IMR-90 (cell line): ENCODE data around the gene LYPD6. TPM values are rescaled to one million over a fixed set of nuclear protein-coding genes. Genes with fewer than 3 reads are reported as not detected.

Source experiments
- ATAC-seq: fragments of 200-7000 bp; cut with Tn5 transposase; 2 replicates; pipeline ENCODE4 v1.9.1; 2020; ENCODE audit warnings: low read depth, mild to moderate bottlenecking, moderate library complexity
- BruUV-seq: library from RNA; stranded (reverse); fragments of 400-500 nt; replicated peaks from 2 replicates; lab custom pipeline; 2021; lab: Mats Ljungman, UMichigan
- CTCF ChIA-PET: fragments of 300-600 bp; formaldehyde crosslinking; extraction: SDS; loops from one replicate; lab custom pipeline; 2021; ENCODE audit warnings: antibody characterized with exemption; lab: Yijun Ruan, JAX
- POLR2A ChIA-PET: fragments of 300-600 bp; sonication (Branson Sonifier 250); formaldehyde crosslinking; loops from one replicate; lab custom pipeline; 2022; ENCODE audit warnings: antibody characterized with exemption; ENCODE audit not compliant: unreplicated experiment; lab: Charles Lee
- DNase-seq: peaks from one replicate; pipeline ENCODE4 v3.0.0; 2013
- H2AFZ ChIP-seq: replicated peaks from 2 replicates; pipeline ENCODE3; 2013; ENCODE audit warnings: low read length, mild to moderate bottlenecking; ENCODE audit not compliant: poor library complexity
- H2AK5ac ChIP-seq: 2 replicates; pipeline ENCODE4 v1.6.1; 2013; ENCODE audit warnings: low read depth, low read length, inconsistent platforms
- H2AK9ac ChIP-seq: replicated peaks from 2 replicates; pipeline ENCODE3; 2013; ENCODE audit warnings: mild to moderate bottlenecking, low read depth, low read length, moderate library complexity; ENCODE audit not compliant: poor library complexity
- H2BK120ac ChIP-seq: 2 replicates; pipeline ENCODE4 v1.6.1; 2013; ENCODE audit warnings: low read depth, low read length, inconsistent platforms
- H2BK15ac ChIP-seq: 3 replicates; pipeline ENCODE4 v1.6.1; 2013; ENCODE audit warnings: low read depth, low read length, inconsistent platforms
- H2BK20ac ChIP-seq: 2 replicates; pipeline ENCODE4 v1.6.1; 2013; ENCODE audit warnings: low read depth, mild to moderate bottlenecking, inconsistent platforms, low read length, moderate library complexity
- H2BK5ac ChIP-seq: 2 replicates; pipeline ENCODE4 v1.6.1; 2013; ENCODE audit warnings: mild to moderate bottlenecking, low read depth, low read length, inconsistent platforms; ENCODE audit not compliant: poor library complexity, severe bottlenecking
- H3K14ac ChIP-seq: replicated peaks from 2 replicates; pipeline ENCODE4 v1.6.1; 2013; ENCODE audit warnings: low read depth, low read length, inconsistent platforms
- H3K18ac ChIP-seq: 2 replicates; pipeline ENCODE4 v1.6.1; 2013; ENCODE audit warnings: low read depth, low read length, control low read depth
- H3K23ac ChIP-seq: 2 replicates; pipeline ENCODE4 v1.6.1; 2013; ENCODE audit warnings: low read depth, low read length, inconsistent platforms
- H3K27ac ChIP-seq: 2 replicates; pipeline ENCODE4 v1.5.1; 2013; ENCODE audit warnings: mild to moderate bottlenecking, control low read depth, low read length; ENCODE audit not compliant: insufficient read depth
- H3K27me3 ChIP-seq: 2 replicates; pipeline ENCODE4 v1.6.1; 2013; ENCODE audit warnings: low read length; ENCODE audit not compliant: control insufficient read depth, insufficient read depth
- H3K36me3 ChIP-seq: 2 replicates; pipeline ENCODE4 v1.6.1; 2013; ENCODE audit warnings: low read length, mixed read lengths; ENCODE audit not compliant: control insufficient read depth, insufficient read depth
- H3K4ac ChIP-seq: 2 replicates; pipeline ENCODE4 v1.6.1; 2013; ENCODE audit warnings: low read depth, low read length, inconsistent platforms
- H3K4me1 ChIP-seq: 2 replicates; pipeline ENCODE4 v1.6.1; 2013; ENCODE audit warnings: low read length, mixed read lengths; ENCODE audit not compliant: control insufficient read depth, insufficient read depth
- H3K4me2 ChIP-seq: 2 replicates; pipeline ENCODE4 v1.6.1; 2013; ENCODE audit warnings: low read depth, mild to moderate bottlenecking, control low read depth, low read length, moderate library complexity
- H3K4me3 ChIP-seq: 2 replicates; pipeline ENCODE4 v1.5.1; 2013; ENCODE audit warnings: low read depth, mild to moderate bottlenecking, control low read depth, low read length, moderate library complexity; ENCODE audit not compliant: insufficient read depth
- H3K56ac ChIP-seq: 2 replicates; pipeline ENCODE4 v1.6.1; 2013; ENCODE audit warnings: low read length, inconsistent platforms; ENCODE audit not compliant: insufficient read depth; ENCODE audit errors: extremely low read depth
- H3K79me1 ChIP-seq, 2 experiments: 2 replicates each; pipeline ENCODE4 v1.6.1; 2013; ENCODE audit warnings: low read length in 2 of 2, inconsistent platforms in 1 of 2, low read depth in 1 of 2
- H3K9ac ChIP-seq: 2 replicates; pipeline ENCODE4 v1.6.1; 2013; ENCODE audit warnings: low read depth, low read length, control low read depth
- H3K9me1 ChIP-seq: 2 replicates; pipeline ENCODE4 v1.6.1; 2013; ENCODE audit warnings: low read length, inconsistent platforms; ENCODE audit not compliant: insufficient read depth
- H3K9me3 ChIP-seq: 2 replicates; pipeline ENCODE4 v1.6.1; 2013; ENCODE audit warnings: low read length; ENCODE audit not compliant: control insufficient read depth, insufficient read depth
- H4K20me1 ChIP-seq: 2 replicates; pipeline ENCODE4 v1.6.1; 2013; ENCODE audit warnings: low read length, inconsistent platforms; ENCODE audit not compliant: insufficient read depth
- H4K5ac ChIP-seq: 2 replicates; pipeline ENCODE4 v1.6.1; 2013; ENCODE audit warnings: mild to moderate bottlenecking, low read depth, low read length, control low read depth
- H4K8ac ChIP-seq, 2 experiments: 2 replicates each; pipeline ENCODE4 v1.6.1; 2013; ENCODE audit warnings: low read depth in 2 of 2, low read length in 2 of 2, control low read depth in 1 of 2, inconsistent platforms in 1 of 2
- H4K91ac ChIP-seq: 2 replicates; pipeline ENCODE4 v1.6.1; 2013; ENCODE audit warnings: low read depth, low read length, inconsistent platforms; ENCODE audit not compliant: insufficient read depth
- CEBPB ChIP-seq: IDR thresholded peaks from 2 replicates; pipeline ENCODE4 v1.6.1; 2012; ENCODE audit warnings: low read depth, low read length, improper control_type of control experiment
- CHD1 ChIP-seq: IDR thresholded peaks from 2 replicates; pipeline ENCODE4 v1.6.1; 2012; ENCODE audit warnings: low read depth, low read length, improper control_type of control experiment
- CTCF ChIP-seq: conservative IDR thresholded peaks from 2 replicates; pipeline ENCODE4 v1.5.1; 2012; ENCODE audit warnings: mild to moderate bottlenecking, low read depth, low read length, improper control_type of control experiment
- ELK1 ChIP-seq: fragments of 150-350 bp; IDR thresholded peaks from 2 replicates; pipeline ENCODE4 v1.6.1; 2016; ENCODE audit warnings: low read depth, mild to moderate bottlenecking, low read length, moderate library complexity, borderline replicate concordance
- FOS ChIP-seq: fragments of 150-350 bp; IDR thresholded peaks from 2 replicates; pipeline ENCODE4 v1.6.1; 2016; ENCODE audit warnings: low read depth, low read length
- MAFK ChIP-seq: IDR thresholded peaks from 2 replicates; pipeline ENCODE4 v1.6.1; 2012; ENCODE audit warnings: low read depth, low read length, improper control_type of control experiment
- NFE2L2 ChIP-seq: fragments of 150-350 bp; IDR thresholded peaks from 2 replicates; pipeline ENCODE4 v1.6.1; 2016; ENCODE audit warnings: low read depth, mild to moderate bottlenecking, low read length
- RAD21 ChIP-seq: IDR thresholded peaks from 2 replicates; pipeline ENCODE4 v1.6.1; 2012; ENCODE audit warnings: low read length, improper control_type of control experiment
- RCOR1 ChIP-seq: IDR thresholded peaks from 2 replicates; pipeline ENCODE4 v1.6.1; 2012; ENCODE audit warnings: mild to moderate bottlenecking, low read length, improper control_type of control experiment; ENCODE audit not compliant: insufficient replicate concordance
- WGBS, 2 experiments: methylation state at CpG; one replicate each; pipeline versions ENCODE4 v1.1.5 to v1.1.7; 2013; ENCODE audit warnings: missing lambda C conversion rate in 2 of 2; ENCODE audit not compliant: insufficient read length in 1 of 2; ENCODE audit errors: extremely low coverage in 2 of 2; 5-methylcytosine and 5-hydroxymethylcytosine counted together
- dilution Hi-C: fragments of 300-500 bp; cut with HindIII; formaldehyde crosslinking; loops from one replicate; pipeline ENCODE4 v1.14.3; 2018; ENCODE audit warnings: low sequenced_read_pairs; ENCODE audit not compliant: unreplicated experiment
- in situ Hi-C: fragments of 300-500 bp; cut with MboI; formaldehyde crosslinking; loops from 3 replicates; pipeline ENCODE4 v1.14.3; 2019; ENCODE audit warnings: low sequenced_read_pairs, inconsistent platforms, mixed read lengths
- intact Hi-C: fragments of 100-400 bp; cut with micrococcal nuclease; formaldehyde crosslinking; loops from 2 replicates; pipeline ENCODE4 v1.10.0; 2022
- polyA plus RNA-seq, 3 experiments: library from polyadenylated mRNA; depleted of rRNA; stranded (reverse); fragments of >200 nt; gene quantifications; 2 replicates each; pipeline ENCODE4 v1.2.3, GENCODE V29; 2012; ENCODE audit warnings: low replicate concordance in 1 of 3
- total RNA-seq: library from RNA; depleted of rRNA; stranded (reverse); fragments of >200 nt; gene quantifications from 2 replicates; pipeline ENCODE4 v1.2.3, GENCODE V29; 2012

The LYPD6 gene
- total and polyA plus RNA-seq, 2 of the 4 experiments (the other 2 are of a cell fraction): 0.87 to 0.90 TPM

GRCh38 chr2:149370061-149370775 lies 39.8 kb downstream of the LYPD6 start:
- Histone ChIP-seq H3K18ac (no peak overlapping the region), H3K27me3 (no peaks in the 10 kb centered on the region), H2BK120ac (no peak overlapping the region), H3K4me1 (no peaks in the 10 kb centered on the region), H3K14ac (no peak overlapping the region), H2BK5ac (no peak overlapping the region), H3K4me3 (no peak overlapping the region), H3K4me2 (no peak overlapping the region), H3K9me1 (no peaks in the 10 kb centered on the region), H3K4ac (no peak overlapping the region), H2AK5ac (no peak overlapping the region), H3K9me3 (no peaks in the 10 kb centered on the region), H3K23ac (no peak overlapping the region), H4K8ac (no peak overlapping the region), H3K27ac (no peak overlapping the region), H4K20me1 (no peaks in the 10 kb centered on the region), H3K36me3 (no peaks in the 10 kb centered on the region), H2AFZ (no peak overlapping the region), H2BK20ac (no peak overlapping the region), H4K91ac (no peak overlapping the region), H4K5ac (no peak overlapping the region), H3K9ac (no peak overlapping the region), H2AK9ac (no peak overlapping the region), H3K56ac (no peak overlapping the region), H2BK15ac (no peak overlapping the region), H3K79me1 (no peaks in the 10 kb centered on the region)
- no peak for ATAC-seq
- no peak for TF ChIP-seq RCOR1
- no peak for TF ChIP-seq NFE2L2
- TF ChIP-seq MAFK: no peak
- TF ChIP-seq FOS: no peak
- no peak for TF ChIP-seq RAD21
- no peak for TF ChIP-seq CHD1
- no peak for TF ChIP-seq CEBPB
- no peak for TF ChIP-seq CTCF
- TF ChIP-seq ELK1: no peak
- no TSS peak for BruUV-seq
- WGBS, 2 experiments: no CpG with 5 or more reads among the region's 5 CpGs
- in situ Hi-C loops (no loop called here), dilution Hi-C loops (no loop called here), intact Hi-C loops (no loop called here)
- POLR2A ChIA-PET: no interaction called here
- no peak for DNase-seq
- CTCF ChIA-PET: interaction anchor here (0.6 kb wide), 1 partner anchor 757 kb away, joined by 4 read pairs; no protein-coding TSS in a partner anchor
